Neural crest cell (in vitro differentiated cells): ENCODE results near the gene CD79B. TPM values are rescaled to one million over a fixed set of nuclear protein-coding genes. Genes with fewer than 3 reads are reported as not detected.

Experiments
- DNase-seq: peaks from one replicate; pipeline ENCODE4 v3.0.0; 2021; ENCODE audit warnings: low read depth, mixed read lengths, low spot score
- H3K27ac Mint-ChIP-seq: one replicate; pipeline ENCODE4 v1.8.0; 2021; ENCODE audit warnings: mild to moderate bottlenecking, mixed read lengths; ENCODE audit not compliant: unreplicated experiment
- H3K27me3 Mint-ChIP-seq: 2 replicates; pipeline ENCODE4 v1.8.0; 2021; ENCODE audit warnings: low read depth, mild to moderate bottlenecking, mixed read lengths
- H3K36me3 Mint-ChIP-seq: 2 replicates; pipeline ENCODE4 v1.8.0; 2021; ENCODE audit warnings: low read depth, mild to moderate bottlenecking, mixed read lengths
- H3K4me1 Mint-ChIP-seq: 2 replicates; pipeline ENCODE4 v1.8.0; 2021; ENCODE audit warnings: mixed read lengths
- H3K4me3 Mint-ChIP-seq: one replicate; pipeline ENCODE4 v1.8.0; 2021; ENCODE audit warnings: mild to moderate bottlenecking, mixed read lengths
- H3K9me3 Mint-ChIP-seq: 2 replicates; pipeline ENCODE4 v1.8.0; 2021; ENCODE audit warnings: mixed read lengths
- total RNA-seq: library from RNA; stranded (reverse); gene quantifications from 2 replicates; pipeline ENCODE4 v1.2.1, GENCODE V29; 2021
- TF ChIP-seq, protein P1 (sequence below): fragments of 200-600 bp; sonication (generic); conservative IDR thresholded peaks from 2 replicates; pipeline ENCODE4 v1.5.0; 2021; ENCODE audit warnings: antibody characterized with exemption, mild to moderate bottlenecking

CD79B gene
- total RNA-seq, 1 donor from 2014 or later, result 1.0 TPM

DNA sequence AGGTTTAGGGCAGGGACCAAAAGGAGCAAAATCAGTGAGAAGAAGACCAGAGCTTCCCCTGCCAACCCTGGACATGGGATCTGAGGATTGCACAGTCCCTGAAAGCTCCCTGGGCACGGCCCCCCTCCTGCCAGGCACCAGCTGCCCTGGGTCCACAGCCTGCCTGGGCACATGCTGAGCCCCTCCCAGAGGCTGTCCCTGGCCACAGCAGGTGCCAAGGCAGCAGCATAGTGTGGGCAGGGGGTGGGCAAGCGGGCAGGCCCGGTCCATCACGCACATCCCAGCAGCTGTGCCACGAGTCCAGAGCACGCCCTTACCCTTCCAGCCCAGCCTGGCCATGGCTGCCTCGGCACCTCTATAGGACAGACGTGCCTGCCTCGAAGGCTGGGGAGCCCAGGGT is 27.9 kb upstream of the CD79B start:
- H3K4me1 Mint-ChIP-seq, result peaks cover 17% of the 10 kb centered on the region
- DNase-seq, result no peak
- no peaks in the 10 kb centered on the region for H3K36me3 Mint-ChIP-seq
- H3K9me3 Mint-ChIP-seq, result no peaks in the 10 kb centered on the region
- peaks cover 2% of the 10 kb centered on the region for H3K27me3 Mint-ChIP-seq
- no peak overlapping the region for H3K27ac Mint-ChIP-seq
- TF ChIP-seq, protein P1, sequence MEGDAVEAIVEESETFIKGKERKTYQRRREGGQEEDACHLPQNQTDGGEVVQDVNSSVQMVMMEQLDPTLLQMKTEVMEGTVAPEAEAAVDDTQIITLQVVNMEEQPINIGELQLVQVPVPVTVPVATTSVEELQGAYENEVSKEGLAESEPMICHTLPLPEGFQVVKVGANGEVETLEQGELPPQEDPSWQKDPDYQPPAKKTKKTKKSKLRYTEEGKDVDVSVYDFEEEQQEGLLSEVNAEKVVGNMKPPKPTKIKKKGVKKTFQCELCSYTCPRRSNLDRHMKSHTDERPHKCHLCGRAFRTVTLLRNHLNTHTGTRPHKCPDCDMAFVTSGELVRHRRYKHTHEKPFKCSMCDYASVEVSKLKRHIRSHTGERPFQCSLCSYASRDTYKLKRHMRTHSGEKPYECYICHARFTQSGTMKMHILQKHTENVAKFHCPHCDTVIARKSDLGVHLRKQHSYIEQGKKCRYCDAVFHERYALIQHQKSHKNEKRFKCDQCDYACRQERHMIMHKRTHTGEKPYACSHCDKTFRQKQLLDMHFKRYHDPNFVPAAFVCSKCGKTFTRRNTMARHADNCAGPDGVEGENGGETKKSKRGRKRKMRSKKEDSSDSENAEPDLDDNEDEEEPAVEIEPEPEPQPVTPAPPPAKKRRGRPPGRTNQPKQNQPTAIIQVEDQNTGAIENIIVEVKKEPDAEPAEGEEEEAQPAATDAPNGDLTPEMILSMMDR, result no peak
- H3K4me3 Mint-ChIP-seq, result no peak overlapping the region

DNA sequence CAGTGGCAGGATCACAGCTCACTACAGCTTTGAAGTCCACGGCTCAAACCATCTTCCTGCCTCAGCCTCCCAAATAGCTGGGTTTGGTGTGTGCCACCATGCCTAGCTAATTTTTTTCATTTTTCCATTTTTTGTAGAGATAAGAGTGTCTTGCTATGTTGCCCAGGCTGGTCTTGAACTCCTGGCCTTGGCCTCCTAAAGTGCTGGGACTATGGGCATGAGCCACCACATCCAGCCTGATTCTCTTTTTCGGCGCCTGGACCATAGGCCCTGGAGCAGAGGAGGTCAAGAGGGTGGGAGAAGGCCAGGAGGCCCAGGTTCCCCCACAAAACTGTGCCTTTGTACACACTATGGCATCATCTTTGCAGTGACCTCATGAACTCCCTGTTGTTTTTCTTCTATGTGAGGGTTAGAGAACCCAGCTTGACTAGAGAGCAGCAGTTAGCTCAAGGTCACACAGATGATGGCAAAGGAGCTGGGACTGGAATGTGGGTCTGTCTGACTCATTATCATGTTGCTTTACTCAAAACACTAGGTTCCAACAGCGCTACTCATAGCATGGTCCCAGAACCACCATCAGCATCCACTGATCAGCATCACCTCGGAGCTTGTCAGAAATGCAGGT is 24.3 kb upstream of the CD79B start:
- DNase-seq, result no peak
- H3K9me3 Mint-ChIP-seq, result no peaks in the 10 kb centered on the region
- no peaks in the 10 kb centered on the region for H3K36me3 Mint-ChIP-seq
- peaks cover 2% of the 10 kb centered on the region for H3K27me3 Mint-ChIP-seq
- H3K4me1 Mint-ChIP-seq, result peaks cover 6% of the 10 kb centered on the region
- no peak overlapping the region for H3K27ac Mint-ChIP-seq
- no peak overlapping the region for H3K4me3 Mint-ChIP-seq
- TF ChIP-seq, protein P1, result no peak

DNA sequence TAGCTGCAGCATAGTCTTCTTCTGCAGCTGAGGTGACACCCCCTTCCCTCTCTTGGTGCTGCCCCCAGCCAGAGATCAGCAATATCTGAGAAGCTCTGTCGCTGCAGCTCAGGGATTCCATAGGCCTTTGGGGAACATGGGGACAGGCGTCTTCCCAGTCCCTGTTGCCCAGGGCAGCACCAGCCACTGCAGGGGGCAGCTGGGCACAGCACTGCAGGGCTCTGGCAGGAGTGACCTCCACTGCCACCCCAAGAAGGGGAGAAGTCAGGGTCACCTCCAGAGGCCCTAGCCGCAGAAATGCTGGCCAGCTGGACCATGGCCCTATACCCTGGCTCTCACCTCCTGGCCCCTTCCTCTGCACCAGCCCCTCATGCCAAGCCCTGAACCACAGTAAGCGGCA is 23.7 kb upstream of the CD79B start:
- no peaks in the 10 kb centered on the region for H3K9me3 Mint-ChIP-seq
- H3K27me3 Mint-ChIP-seq, result peaks cover 2% of the 10 kb centered on the region
- TF ChIP-seq, protein P1, result no peak
- H3K4me3 Mint-ChIP-seq, result no peak overlapping the region
- H3K4me1 Mint-ChIP-seq, result peaks cover 4% of the 10 kb centered on the region
- DNase-seq, result no peak
- no peaks in the 10 kb centered on the region for H3K36me3 Mint-ChIP-seq
- H3K27ac Mint-ChIP-seq, result peak overlapping the region; percentile 59

DNA sequence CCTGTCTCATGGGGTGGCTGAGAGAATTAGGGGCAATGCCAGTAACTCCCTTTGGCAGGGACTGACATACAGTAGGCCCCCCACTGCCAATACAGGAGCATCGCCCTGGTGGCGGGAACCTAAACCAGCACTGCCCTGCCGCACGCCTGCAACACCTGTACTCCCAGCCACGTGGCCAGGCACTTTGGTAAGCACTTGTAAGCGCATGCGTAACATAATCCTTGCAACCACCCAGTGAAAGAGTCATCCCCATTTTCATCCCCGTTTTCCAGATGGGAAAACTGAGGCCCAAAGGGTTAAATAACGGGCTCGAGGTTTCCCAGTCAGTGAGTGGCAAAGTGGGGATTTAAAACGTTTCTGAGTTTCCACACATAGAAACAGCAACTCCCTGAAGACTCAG is 23.1 kb upstream of the CD79B start:
- Mint-ChIP-seq H3K4me1 (peaks cover 4% of the 10 kb centered on the region), H3K27ac (no peak overlapping the region), H3K4me3 (no peak overlapping the region), H3K9me3 (no peaks in the 10 kb centered on the region), H3K36me3 (no peaks in the 10 kb centered on the region), H3K27me3 (no peaks in the 10 kb centered on the region)
- TF ChIP-seq, protein P1, result no peak
- no peak for DNase-seq

DNA sequence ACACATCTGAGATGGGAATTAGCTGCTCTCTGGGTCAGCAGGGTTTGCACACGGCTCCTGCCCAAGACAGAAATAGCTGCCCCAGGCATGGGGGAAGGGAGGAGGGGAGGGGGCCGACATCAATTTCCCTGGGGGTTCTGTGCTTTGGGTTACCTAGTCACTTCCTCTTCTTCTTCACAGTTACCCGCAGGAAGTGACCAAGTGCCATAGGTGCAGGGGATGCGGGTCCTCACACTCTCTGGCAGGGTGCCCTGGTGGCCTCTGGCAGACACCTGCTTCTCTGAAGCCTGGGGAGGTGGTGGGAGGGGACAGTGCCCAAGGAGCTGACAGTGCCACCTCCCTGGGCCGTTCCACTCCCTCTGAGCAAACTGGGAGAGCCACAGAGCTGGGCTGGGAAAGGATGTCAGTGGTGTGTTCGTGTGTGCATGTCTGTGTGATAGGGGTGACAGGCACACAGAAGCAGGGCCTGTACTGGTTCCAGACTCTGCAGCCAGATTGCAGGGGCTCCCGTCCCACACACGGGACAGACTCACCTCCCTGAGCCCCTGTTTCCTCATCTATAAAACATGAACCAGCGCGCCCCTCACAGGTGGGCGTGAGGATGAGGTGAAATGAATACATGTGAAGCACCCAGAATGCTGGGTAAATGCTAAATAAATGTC is 22.4 kb upstream of the CD79B start:
- Mint-ChIP-seq H3K27ac (no peak overlapping the region), H3K27me3 (no peaks in the 10 kb centered on the region), H3K4me3 (no peak overlapping the region), H3K9me3 (no peaks in the 10 kb centered on the region), H3K36me3 (no peaks in the 10 kb centered on the region), H3K4me1 (peaks cover 4% of the 10 kb centered on the region)
- DNase-seq, result no peak
- TF ChIP-seq, protein P1, result no peak
